Anterior cingulate cortex (tissue), 58 donors: ENCODE results near the gene CAMKK1.
A peak's percentile ranks its signal among the peaks of the same experiment; 100 is the strongest.

ENCODE experiments used
- DNase-seq, 58 donors: peaks; one replicate each; lab custom pipeline; 2025; lab: John Stamatoyannopoulos, UW

The CAMKK1 gene

GRCh38 chr17:3817851-3818605, 74.8 kb downstream of the CAMKK1 start:
- peak in 3 of 58 donors; percentile 15 to 23 (median 18) for DNase-seq

- DNase-seq, result no peak
These were observed 76.9 kb downstream of the CAMKK1 start for GRCh38 chr17:3815925-3816324.

- DNase-seq, result no peak
These were observed 77.7 kb downstream of the CAMKK1 start for GRCh38 chr17:3815122-3815521.

GRCh38 chr17:3814361-3814760, 78.5 kb downstream of the CAMKK1 start:
- no peak for DNase-seq

- no peak for DNase-seq
These were observed 79.7 kb downstream of the CAMKK1 start for GRCh38 chr17:3813171-3813570.

- no peak for DNase-seq
These were observed 80.1 kb downstream of the CAMKK1 start for GRCh38 chr17:3812771-3813170.

GRCh38 chr17:3812284-3812683, 80.6 kb downstream of the CAMKK1 start:
- DNase-seq, result no peak
